ENCODE measurements around the gene SMIM26. TPM values are rescaled to one million over a fixed set of nuclear protein-coding genes. Genes with fewer than 3 reads are reported as not detected.

SMIM26 gene
- total and polyA plus RNA-seq, 2 of the 8 experiments (the other 6 are each of a cell fraction or from before 2014, with no cell fraction given): 69.8 to 95.0 TPM

DNA sequence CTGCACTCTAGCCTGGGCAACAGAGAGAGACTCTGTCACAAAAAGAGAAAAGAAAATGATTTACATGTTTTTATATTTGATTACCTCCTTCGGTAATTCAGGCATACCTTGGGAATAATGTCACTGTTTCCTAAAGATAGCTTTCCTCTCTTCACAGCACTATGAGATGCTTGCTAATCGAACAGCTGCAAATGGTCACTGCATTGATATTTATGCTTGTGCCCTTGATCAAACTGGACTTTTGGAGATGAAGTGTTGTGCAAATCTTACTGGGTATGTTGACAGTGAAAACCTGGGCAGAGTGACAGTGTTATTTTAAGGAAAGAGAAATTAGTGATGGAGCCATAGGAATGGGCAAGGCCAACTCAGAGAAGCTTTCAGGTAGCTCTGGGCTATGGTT lies 39.9 kb upstream of the SMIM26 start (continued):
- no peak for TF ChIP-seq ATF2 (IDR thresholded peaks at IDR 0.05; ENCODE audit: low read length)
- TF ChIP-seq CREB1 (IDR thresholded peaks at IDR 0.05): no peak
- TF ChIP-seq YY1 (IDR thresholded peaks at IDR 0.05; ENCODE audit: low read depth, low read length): no peak
- TF ChIP-seq, protein P1, sequence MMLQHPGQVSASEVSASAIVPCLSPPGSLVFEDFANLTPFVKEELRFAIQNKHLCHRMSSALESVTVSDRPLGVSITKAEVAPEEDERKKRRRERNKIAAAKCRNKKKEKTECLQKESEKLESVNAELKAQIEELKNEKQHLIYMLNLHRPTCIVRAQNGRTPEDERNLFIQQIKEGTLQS (IDR thresholded peaks at IDR 0.05; ENCODE audit: insufficient read depth, low read depth, low read length): no peak
- no peak for TF ChIP-seq E2F6 (IDR thresholded peaks at IDR 0.05)
- TF ChIP-seq NRF1 (IDR thresholded peaks at IDR 0.05; ENCODE audit: low read depth, low read length): no peak
- TF ChIP-seq CHD2 (IDR thresholded peaks at IDR 0.05; ENCODE audit: low read length): no peak

Data from H1 (cell line).